HepG2 (cell line): Measurements from ENCODE around the gene METAP1. TPM values are rescaled to one million over a fixed set of nuclear protein-coding genes. Genes with fewer than 3 reads are reported as not detected.

Experiments
- ARHGAP35 ChIP-seq: sonication (generic); formaldehyde crosslinking; IDR thresholded peaks from 2 replicates; pipeline ENCODE4 v1.9.0; 2022; ENCODE audit warnings: mild to moderate bottlenecking, inconsistent platforms, moderate library complexity, missing genetic modification reagents, borderline replicate concordance
- CEBPG ChIP-seq: IDR thresholded peaks from 2 replicates; pipeline ENCODE4 v1.6.1; 2016
- FOXO4 ChIP-seq: sonication (generic); formaldehyde crosslinking; conservative IDR thresholded peaks from 2 replicates; pipeline ENCODE4 v1.8.1; 2023; ENCODE audit warnings: missing genetic modification reagents
- HES4 ChIP-seq: sonication (generic); formaldehyde crosslinking; IDR thresholded peaks from 2 replicates; pipeline ENCODE4 v1.9.0; 2021; ENCODE audit warnings: mild to moderate bottlenecking, missing genetic modification reagents, borderline replicate concordance
- MEF2D ChIP-seq: sonication (generic); formaldehyde crosslinking; IDR thresholded peaks from 2 replicates; pipeline ENCODE4 v1.5.1; 2020; ENCODE audit warnings: mild to moderate bottlenecking, missing genetic modification reagents
- MYC ChIP-seq: sonication (generic); formaldehyde crosslinking; IDR thresholded peaks from 2 replicates; pipeline ENCODE4 v1.9.0; 2021; ENCODE audit warnings: missing genetic modification reagents, borderline replicate concordance
- NFATC3 ChIP-seq: sonication (generic); formaldehyde crosslinking; IDR thresholded peaks from 2 replicates; pipeline ENCODE4 v1.5.1; 2020; ENCODE audit warnings: mild to moderate bottlenecking, missing genetic modification reagents
- SRSF4 ChIP-seq: fragments of 200-400 bp; formaldehyde crosslinking; IDR thresholded peaks from one replicate; pipeline ENCODE4 v1.6.1; 2018; ENCODE audit warnings: mild to moderate bottlenecking, low read depth, low read length, moderate library complexity; ENCODE audit not compliant: poor library complexity, severe bottlenecking
- TAF15 ChIP-seq: fragments of 200-400 bp; formaldehyde crosslinking; IDR thresholded peaks from one replicate; pipeline ENCODE4 v1.6.1; 2018; ENCODE audit warnings: mild to moderate bottlenecking, low read depth, low read length; ENCODE audit not compliant: poor library complexity, severe bottlenecking
- TEAD3 ChIP-seq: optimal IDR thresholded peaks from 2 replicates; pipeline ENCODE3; 2016; ENCODE audit warnings: borderline replicate concordance
- YY1 ChIP-seq: IDR thresholded peaks from 2 replicates; pipeline ENCODE4 v1.6.1; 2011; ENCODE audit warnings: low read length, low read depth, moderate library complexity, mild to moderate bottlenecking; ENCODE audit not compliant: insufficient read depth, insufficient replicate concordance
- ZFP1 ChIP-seq: IDR thresholded peaks from 2 replicates; pipeline ENCODE4 v1.6.1; 2016
- ZHX2 ChIP-seq, 2 experiments: sonication (generic) in 1 of 2; formaldehyde crosslinking in 1 of 2; IDR thresholded peaks; 2 replicates each; pipeline versions ENCODE4 v1.6.1 to v1.9.0; 2014 to 2022; ENCODE audit warnings: antibody characterized with exemption in 1 of 2, borderline replicate concordance in 1 of 2, inconsistent platforms in 1 of 2, low read depth in 1 of 2, missing genetic modification reagents in 1 of 2
- ZNF224 ChIP-seq: sonication (generic); formaldehyde crosslinking; IDR thresholded peaks from 2 replicates; pipeline ENCODE4 v1.5.0; 2020; ENCODE audit warnings: mild to moderate bottlenecking, missing genetic modification reagents
- ZNF225 ChIP-seq: sonication (generic); formaldehyde crosslinking; IDR thresholded peaks from 2 replicates; pipeline ENCODE4 v1.4.0; 2020; ENCODE audit warnings: mild to moderate bottlenecking, missing genetic modification reagents
- ZNF704 ChIP-seq: sonication (generic); formaldehyde crosslinking; IDR thresholded peaks from 2 replicates; pipeline ENCODE4 v1.8.1; 2023; ENCODE audit warnings: mild to moderate bottlenecking, inconsistent platforms, moderate library complexity, missing genetic modification reagents, borderline replicate concordance
- ZUFSP ChIP-seq: sonication (generic); formaldehyde crosslinking; IDR thresholded peaks from 2 replicates; pipeline ENCODE4 v1.9.0; 2021; ENCODE audit warnings: missing genetic modification reagents, mild to moderate bottlenecking, borderline replicate concordance
- polyA plus RNA-seq, 8 experiments: library from polyadenylated mRNA; depleted of rRNA in 3 of 8; stranded (reverse) in 7 of 8; unstranded in 1 of 8; fragments of >200 nt; fragmentation: Illumina TruSeq in 4 of 8; extraction: Trizol in 4 of 8; gene quantifications; 2 replicates each; pipeline versions ENCODE4 v1.2.1 to v1.2.3, GENCODE V29; 2011 to 2016; ENCODE audit warnings: low read depth in 4 of 8, missing spikeins in 1 of 8, mixed read lengths in 1 of 8; ENCODE audit not compliant: insufficient read depth in 1 of 8
- total RNA-seq, 5 experiments: library from RNA; depleted of rRNA; stranded (reverse); fragments of >200 nt; fragmentation: Illumina TruSeq; extraction: Trizol; gene quantifications; 2 replicates each; pipeline ENCODE4 v1.2.3, GENCODE V29; 2016; ENCODE audit warnings: low read depth in 1 of 5

METAP1 gene
- total and polyA plus RNA-seq, 2 of the 13 experiments (the other 11 are each of a cell fraction or from before 2014, with no cell fraction given): 44.9 to 53.5 TPM

GRCh38 chr4:99088481-99089365 lies 93.2 kb downstream of the METAP1 start, which contains the start of gene ADH5 (continued):
- TF ChIP-seq CEBPG (CRISPR knock-in tag): peak; percentile 22; the same call in 1 of the 2 replicates
- TF ChIP-seq ZNF704 (CRISPR knock-in tag): 0 out of 2 replicates have a peak, but pooled peaks have one; percentile 16
- TF ChIP-seq MYC (CRISPR knock-in tag): peak; percentile 85
- TF ChIP-seq ZHX2 (IDR thresholded peaks at IDR 0.05; ENCODE audit: low read depth): no peak
- no peak for TF ChIP-seq ZHX2 (CRISPR knock-in tag; IDR thresholded peaks at IDR 0.05; ENCODE audit: borderline replicate concordance)
- 0 out of 2 replicates have a peak, but pooled peaks have one; percentile 25 for TF ChIP-seq HES4 (CRISPR knock-in tag)
- no peak for TF ChIP-seq FOXO4
- TF ChIP-seq MEF2D: 0 out of 2 replicates have a peak, but pooled peaks have one; percentile 45
- peak; percentile 86; the same call in 1 of the 2 replicates for TF ChIP-seq ZNF225 (CRISPR knock-in tag)
- no peak for TF ChIP-seq ZNF224 (CRISPR knock-in tag)
- TF ChIP-seq NFATC3 (CRISPR knock-in tag): no peak
- TF ChIP-seq SRSF4: no peak
- TF ChIP-seq ZUFSP (CRISPR knock-in tag): no peak
- TF ChIP-seq YY1: peak; percentile 92
- TF ChIP-seq ZFP1: peak; percentile 47; the same call in 1 of the 2 replicates
- no peak for TF ChIP-seq TAF15
- peak; percentile 84 for TF ChIP-seq TEAD3
- TF ChIP-seq ARHGAP35 (CRISPR knock-in tag): 0 out of 2 replicates have a peak, but pooled peaks have one; percentile 31
